PC-3 (cell line): ENCODE measurements around the gene MRC1. TPM values are rescaled to one million over a fixed set of nuclear protein-coding genes. Genes with fewer than 3 reads are reported as not detected.
A peak's percentile ranks its signal among the peaks of the same experiment; 100 is the strongest.

Source experiments
- ATAC-seq: fragments of 200-7000 bp; cut with Tn5 transposase; 2 replicates; pipeline ENCODE4 v1.9.1; 2020; ENCODE audit warnings: mild to moderate bottlenecking, moderate library complexity
- BruUV-seq: library from RNA; stranded (reverse); fragments of 400-500 nt; replicated peaks from 2 replicates; lab custom pipeline; 2021; lab: Mats Ljungman, UMichigan
- CTCF ChIA-PET: fragments of 300-600 bp; sonication (Branson Sonifier 250); formaldehyde crosslinking; loops from one replicate; lab custom pipeline; 2022; ENCODE audit warnings: antibody characterized with exemption; lab: Charles Lee
- POLR2A ChIA-PET: fragments of 300-600 bp; sonication (Branson Sonifier 250); formaldehyde crosslinking; loops from one replicate; lab custom pipeline; 2022; ENCODE audit warnings: antibody characterized with exemption; ENCODE audit not compliant: unreplicated experiment; lab: Charles Lee
- DNase-seq: peaks from one replicate; pipeline ENCODE4 v3.0.0-alpha.2; 2015
- H2AFZ ChIP-seq: fragments of 300-600 bp; sonication (generic); 2 replicates; pipeline ENCODE4 v1.6.0; 2016; ENCODE audit warnings: antibody characterized with exemption, low read length
- H3F3A ChIP-seq: fragments of 300-600 bp; sonication (generic); one replicate; pipeline ENCODE4 v1.6.0; 2017; ENCODE audit warnings: antibody characterized with exemption, low read length, control low read depth, mild to moderate bottlenecking; ENCODE audit not compliant: unreplicated experiment
- H3K27ac ChIP-seq: fragments of 300-600 bp; sonication (generic); 2 replicates; pipeline ENCODE4 v1.5.1; 2016; ENCODE audit warnings: mild to moderate bottlenecking, low read length
- H3K27me3 ChIP-seq: fragments of 300-600 bp; sonication (generic); 2 replicates; pipeline ENCODE4 v1.6.1; 2016; ENCODE audit warnings: low read length, mixed read lengths
- H3K36me3 ChIP-seq: fragments of 300-600 bp; sonication (generic); 2 replicates; pipeline ENCODE4 v1.6.1; 2016; ENCODE audit warnings: low read depth, mixed run types, low read length, mixed read lengths
- H3K4me1 ChIP-seq: fragments of 300-600 bp; sonication (generic); 2 replicates; pipeline ENCODE4 v1.5.1; 2016; ENCODE audit warnings: low read length; ENCODE audit not compliant: insufficient read depth
- H3K4me2 ChIP-seq: fragments of 300-600 bp; sonication (generic); 2 replicates; pipeline ENCODE4 v1.6.0; 2016; ENCODE audit warnings: low read length
- H3K4me3 ChIP-seq: fragments of 300-600 bp; sonication (generic); 2 replicates; pipeline ENCODE4 v1.5.1; 2016; ENCODE audit warnings: mild to moderate bottlenecking, low read length, mixed read lengths
- H3K79me2 ChIP-seq: fragments of 300-600 bp; sonication (generic); 2 replicates; pipeline ENCODE4 v1.6.1; 2017; ENCODE audit warnings: low read length, mixed read lengths
- H3K9ac ChIP-seq: fragments of 300-600 bp; sonication (generic); 2 replicates; pipeline ENCODE4 v1.6.0; 2016; ENCODE audit warnings: mild to moderate bottlenecking, low read length
- H3K9me2 ChIP-seq: fragments of 300-600 bp; sonication (generic); replicated peaks from 2 replicates; pipeline ENCODE4 v1.6.1; 2016; ENCODE audit warnings: mixed run types, low read length, mixed read lengths
- H3K9me3 ChIP-seq: fragments of 300-600 bp; sonication (generic); 2 replicates; pipeline ENCODE4 v1.6.1; 2016; ENCODE audit warnings: low read length, mixed read lengths
- H4K20me1 ChIP-seq: fragments of 300-600 bp; sonication (generic); 2 replicates; pipeline ENCODE4 v1.6.1; 2016; ENCODE audit warnings: low read length, mixed read lengths
- CTCF ChIP-seq: fragments of 300-600 bp; sonication (generic); conservative IDR thresholded peaks from 2 replicates; pipeline ENCODE4 v1.5.1; 2017; ENCODE audit warnings: antibody characterized with exemption, low read depth, mild to moderate bottlenecking, low read length
- EZH2 ChIP-seq: fragments of 300-600 bp; sonication (generic); IDR thresholded peaks from one replicate; pipeline ENCODE4 v1.6.1; 2017; ENCODE audit warnings: antibody characterized with exemption, mild to moderate bottlenecking, low read length; ENCODE audit not compliant: unreplicated experiment
- EZH2phosphoT487 ChIP-seq: fragments of 300-600 bp; sonication (generic); IDR thresholded peaks from 2 replicates; pipeline ENCODE4 v1.6.1; 2018; ENCODE audit warnings: mild to moderate bottlenecking, antibody characterized with exemption, low read length, borderline replicate concordance
- intact Hi-C: fragments of 100-400 bp; cut with micrococcal nuclease; formaldehyde crosslinking; loops from 2 replicates; pipeline ENCODE4 v1.9.0; 2023
- total RNA-seq: library from RNA; depleted of rRNA; stranded (reverse); fragments of >200 nt; gene quantifications from 2 replicates; pipeline ENCODE4 v1.2.3, GENCODE V29; 2014

MRC1 gene
- total RNA-seq, 1 experiment from 2014 or later = not detected

GRCh38 chr10:17905491-17905890, 96.3 kb downstream of the MRC1 start:
- Histone ChIP-seq H3K27ac (no peak overlapping the region), H2AFZ (no peak overlapping the region), H4K20me1 (no peaks in the 10 kb centered on the region), H3K9me3 (no peaks in the 10 kb centered on the region), H3K27me3 (no peaks in the 10 kb centered on the region), H3K36me3 (no peaks in the 10 kb centered on the region), H3K9ac (no peak overlapping the region), H3K9me2 (no peaks in the 10 kb centered on the region), H3K79me2 (no peaks in the 10 kb centered on the region), H3K4me1 (peaks cover 10% of the 10 kb centered on the region; the same call in 1 of the 2 replicates), H3K4me3 (no peak overlapping the region), H3F3A (no peaks in the 10 kb centered on the region), H3K4me2 (peak overlapping the region; percentile 17; the same call in 1 of the 2 replicates)
- BruUV-seq = no TSS peak
- POLR2A ChIA-PET = no interaction called here
- ATAC-seq = no peak; the same call in 1 of the 2 replicates
- intact Hi-C loops = no loop called here
- CTCF ChIA-PET = no interaction called here
- peak; percentile 47 for DNase-seq
- TF ChIP-seq CTCF (no peak), EZH2 (no peak), EZH2phosphoT487 (no peak)

- H4K20me1 ChIP-seq = no peaks in the 10 kb centered on the region
- H3K4me3 ChIP-seq = no peak overlapping the region
- H3F3A ChIP-seq = no peaks in the 10 kb centered on the region
- H3K9me3 ChIP-seq = no peaks in the 10 kb centered on the region
- DNase-seq (no peak), ATAC-seq (no peak)
- POLR2A ChIA-PET = no interaction called here
- peaks cover 10% of the 10 kb centered on the region; the same call in 1 of the 2 replicates for H3K4me1 ChIP-seq
- no peaks in the 10 kb centered on the region for H3K79me2 ChIP-seq
- H3K36me3 ChIP-seq = no peaks in the 10 kb centered on the region
- no peak overlapping the region for H3K9ac ChIP-seq
- CTCF ChIA-PET = no interaction called here
- H3K27me3 ChIP-seq = no peaks in the 10 kb centered on the region
- BruUV-seq = no TSS peak
- TF ChIP-seq EZH2 (no peak), EZH2phosphoT487 (no peak)
- H2AFZ ChIP-seq = no peak overlapping the region
- intact Hi-C loops = no loop called here
- H3K9me2 ChIP-seq = no peaks in the 10 kb centered on the region
- H3K4me2 ChIP-seq = peak overlapping the region; percentile 17; the same call in 1 of the 2 replicates
- no peak overlapping the region for H3K27ac ChIP-seq
Observed at GRCh38 chr10:17906002-17906401, 96.9 kb downstream of the MRC1 start.

GRCh38 chr10:17907641-17908040, 98.5 kb downstream of the MRC1 start:
- H3K4me3 ChIP-seq = no peak overlapping the region
- H3F3A ChIP-seq = no peaks in the 10 kb centered on the region
- ChIA-PET CTCF (no interaction called here), POLR2A (no interaction called here)
- ATAC-seq = no peak
- H3K9me2 ChIP-seq = no peaks in the 10 kb centered on the region
- no peak overlapping the region for H3K4me2 ChIP-seq
- H3K27me3 ChIP-seq = no peaks in the 10 kb centered on the region
- TF ChIP-seq CTCF (no peak), EZH2phosphoT487 (no peak), EZH2 (no peak)
- no peaks in the 10 kb centered on the region for H3K36me3 ChIP-seq
- H3K4me1 ChIP-seq = peaks cover 10% of the 10 kb centered on the region; the same call in 1 of the 2 replicates
- H3K9ac ChIP-seq = no peak overlapping the region
- H2AFZ ChIP-seq = no peak overlapping the region
- H3K79me2 ChIP-seq = no peaks in the 10 kb centered on the region
- H3K9me3 ChIP-seq = no peaks in the 10 kb centered on the region
- intact Hi-C loops = no loop called here
- DNase-seq = no peak
- BruUV-seq = no TSS peak
- H3K27ac ChIP-seq = no peak overlapping the region
- H4K20me1 ChIP-seq = no peaks in the 10 kb centered on the region
